ENCODE measurements around the gene ATM.
A peak's percentile ranks its signal among the peaks of the same experiment; 100 is the strongest.
"Not testable (repeated sequence)": the region's sequence is repeated elsewhere in the genome, so short reads cannot be mapped to it uniquely, and the experiment has no call there.

ATM gene

GRCh38 chr11:108242422-108242821, 19.6 kb downstream of the ATM start:
- no CpG with 5 or more reads among the region's 2 CpGs for WGBS (ENCODE audit: extremely low coverage, insufficient coverage, low lambda C conversion rate)

GRCh38 chr11:108246308-108246707, 23.4 kb downstream of the ATM start:
- no CpG with 5 or more reads among the region's 3 CpGs for WGBS (ENCODE audit: extremely low coverage, insufficient coverage, low lambda C conversion rate)
- H3K79me1 ChIP-seq (ENCODE audit: low read length) = no peaks in the 10 kb centered on the region
- H4K5ac ChIP-seq (ENCODE audit: low read length) = no peak overlapping the region
- no peaks in the 10 kb centered on the region for H3K27me3 ChIP-seq (ENCODE audit: insufficient read depth, low read length, poor library complexity)
- no peak overlapping the region for H2BK15ac ChIP-seq (replicated peaks; ENCODE audit: low read depth)
- no peaks in the 10 kb centered on the region for H3K4me1 ChIP-seq (ENCODE audit: control insufficient read depth, low read depth, low read length)
- H2BK5ac ChIP-seq (ENCODE audit: low read length) = no peak overlapping the region
- H3K23ac ChIP-seq (ENCODE audit: low read length) = no peak overlapping the region
- H3K79me2 ChIP-seq (ENCODE audit: control insufficient read depth, insufficient read depth, low read length) = no peaks in the 10 kb centered on the region
- no peak overlapping the region for H2BK120ac ChIP-seq (ENCODE audit: low read depth, low read length)
- DNase-seq = no peak
- no peak overlapping the region for H3K18ac ChIP-seq (ENCODE audit: low read length)
- no peak overlapping the region for H3K4me2 ChIP-seq (ENCODE audit: low read length)
- peaks cover 1% of the 10 kb centered on the region for H3K36me3 ChIP-seq (ENCODE audit: control insufficient read depth, insufficient read depth, low read length)
- no peak overlapping the region for H3K9ac ChIP-seq (ENCODE audit: low read length)
- no peak overlapping the region for H4K8ac ChIP-seq (ENCODE audit: low read depth, low read length)
- no peak overlapping the region for H3K4ac ChIP-seq (ENCODE audit: low read depth, low read length)
- no peak overlapping the region for H2AK5ac ChIP-seq (ENCODE audit: low read length)
- H3K27ac ChIP-seq (ENCODE audit: low read depth, low read length) = no peak overlapping the region
- H3K56ac ChIP-seq (ENCODE audit: low read length) = no peak overlapping the region
- H3K4me3 ChIP-seq (ENCODE audit: low read length) = no peak overlapping the region

More at GRCh38 chr11:108242422-108242821, 19.6 kb downstream of the ATM start:
- H3K27ac ChIP-seq (ENCODE audit: low read depth, low read length) = no peak overlapping the region
- no peak overlapping the region for H3K9ac ChIP-seq (ENCODE audit: low read length)
- H3K18ac ChIP-seq (ENCODE audit: low read length) = no peak overlapping the region
- no peak overlapping the region for H2AK5ac ChIP-seq (ENCODE audit: low read length)
- H3K79me2 ChIP-seq (ENCODE audit: control insufficient read depth, insufficient read depth, low read length) = no peaks in the 10 kb centered on the region
- H3K4me2 ChIP-seq (ENCODE audit: low read length) = no peak overlapping the region
- no peak overlapping the region for H2BK120ac ChIP-seq (ENCODE audit: low read depth, low read length)
- DNase-seq = no peak
- no peak overlapping the region for H3K4me3 ChIP-seq (ENCODE audit: low read length)
- no peak overlapping the region for H3K56ac ChIP-seq (ENCODE audit: low read length)
- no peak overlapping the region for H4K8ac ChIP-seq (ENCODE audit: low read depth, low read length)
- H3K36me3 ChIP-seq (ENCODE audit: control insufficient read depth, insufficient read depth, low read length) = no peaks in the 10 kb centered on the region
- no peaks in the 10 kb centered on the region for H3K79me1 ChIP-seq (ENCODE audit: low read length)
- no peak overlapping the region for H3K4ac ChIP-seq (ENCODE audit: low read depth, low read length)
- no peaks in the 10 kb centered on the region for H3K27me3 ChIP-seq (ENCODE audit: insufficient read depth, low read length, poor library complexity)
- no peak overlapping the region for H3K23ac ChIP-seq (ENCODE audit: low read length)
- H2BK5ac ChIP-seq (ENCODE audit: low read length) = no peak overlapping the region
- no peaks in the 10 kb centered on the region for H3K4me1 ChIP-seq (ENCODE audit: control insufficient read depth, low read depth, low read length)
- no peak overlapping the region for H2BK15ac ChIP-seq (replicated peaks; ENCODE audit: low read depth)
- H4K5ac ChIP-seq (ENCODE audit: low read length) = no peak overlapping the region

- no peak overlapping the region for H4K8ac ChIP-seq (ENCODE audit: low read depth, low read length)
- H2AK5ac ChIP-seq (ENCODE audit: low read length) = no peak overlapping the region
- no peak overlapping the region for H4K5ac ChIP-seq (ENCODE audit: low read length)
- H2BK5ac ChIP-seq (ENCODE audit: low read length) = no peak overlapping the region
- no CpG with 5 or more reads among the region's 2 CpGs for WGBS (ENCODE audit: extremely low coverage, insufficient coverage, low lambda C conversion rate)
- H3K4me1 ChIP-seq (ENCODE audit: control insufficient read depth, low read depth, low read length) = no peaks in the 10 kb centered on the region
- H3K18ac ChIP-seq (ENCODE audit: low read length) = no peak overlapping the region
- H3K27ac ChIP-seq (ENCODE audit: low read depth, low read length) = no peak overlapping the region
- no peak overlapping the region for H3K56ac ChIP-seq (ENCODE audit: low read length)
- no peak overlapping the region for H3K4me2 ChIP-seq (ENCODE audit: low read length)
- no peak overlapping the region for H3K4ac ChIP-seq (ENCODE audit: low read depth, low read length)
- no peak for DNase-seq
- no peak overlapping the region for H3K9ac ChIP-seq (ENCODE audit: low read length)
- H3K79me1 ChIP-seq (ENCODE audit: low read length) = no peaks in the 10 kb centered on the region
- H2BK15ac ChIP-seq (replicated peaks; ENCODE audit: low read depth) = no peak overlapping the region
- H3K79me2 ChIP-seq (ENCODE audit: control insufficient read depth, insufficient read depth, low read length) = no peaks in the 10 kb centered on the region
- no peaks in the 10 kb centered on the region for H3K27me3 ChIP-seq (ENCODE audit: insufficient read depth, low read length, poor library complexity)
- peaks cover 1% of the 10 kb centered on the region for H3K36me3 ChIP-seq (ENCODE audit: control insufficient read depth, insufficient read depth, low read length)
- no peak overlapping the region for H2BK120ac ChIP-seq (ENCODE audit: low read depth, low read length)
- no peak overlapping the region for H3K23ac ChIP-seq (ENCODE audit: low read length)
- H3K4me3 ChIP-seq (ENCODE audit: low read length) = no peak overlapping the region
These were observed 24.0 kb downstream of the ATM start for GRCh38 chr11:108246885-108247284.

DNA sequence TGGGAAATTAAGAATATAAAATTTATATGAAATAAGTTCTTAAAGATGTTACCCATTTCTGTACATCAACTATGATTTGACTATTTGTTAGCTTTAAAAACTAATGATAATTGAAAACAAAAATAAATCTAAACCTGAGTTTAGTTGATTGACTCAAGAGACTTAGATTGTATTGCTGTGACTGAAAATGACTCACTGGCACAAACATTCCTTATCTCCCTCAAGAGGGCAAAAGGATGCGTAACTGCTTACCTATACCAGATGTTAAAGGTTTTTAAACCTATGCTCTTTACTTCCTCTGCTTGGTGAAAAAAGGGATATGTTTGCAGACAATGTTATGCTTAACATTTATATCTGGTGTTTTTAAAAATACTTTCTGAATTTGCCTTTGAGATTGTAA, 30.3 kb downstream of the ATM start:
- H3K18ac ChIP-seq (ENCODE audit: low read length) = no peak overlapping the region

GRCh38 chr11:108269583-108269982, 46.7 kb downstream of the ATM start:
- no peak overlapping the region for H4K8ac ChIP-seq (ENCODE audit: low read depth, low read length)
- no peak overlapping the region for H3K23ac ChIP-seq (ENCODE audit: low read length)
- no peak overlapping the region for H3K9ac ChIP-seq (ENCODE audit: low read length)
- no peak overlapping the region for H3K56ac ChIP-seq (ENCODE audit: low read length)
- H3K27me3 ChIP-seq (ENCODE audit: insufficient read depth, low read length, poor library complexity) = no peaks in the 10 kb centered on the region
- no peaks in the 10 kb centered on the region for H3K79me1 ChIP-seq (ENCODE audit: low read length)
- H3K18ac ChIP-seq (ENCODE audit: low read length) = no peak overlapping the region
- H3K4ac ChIP-seq (ENCODE audit: low read depth, low read length) = no peak overlapping the region
- H3K27ac ChIP-seq (ENCODE audit: low read depth, low read length) = no peak overlapping the region
- WGBS (ENCODE audit: extremely low coverage, insufficient coverage, low lambda C conversion rate) = no CpG with 5 or more reads among the region's 3 CpGs
- no peak overlapping the region for H4K5ac ChIP-seq (ENCODE audit: low read length)
- no peak overlapping the region for H3K4me3 ChIP-seq (ENCODE audit: low read length)
- no peak overlapping the region for H2BK120ac ChIP-seq (ENCODE audit: low read depth, low read length)
- no peak for DNase-seq
- no peak overlapping the region for H3K4me2 ChIP-seq (ENCODE audit: low read length)
- peaks cover 4% of the 10 kb centered on the region for H3K36me3 ChIP-seq (ENCODE audit: control insufficient read depth, insufficient read depth, low read length)
- no peaks in the 10 kb centered on the region for H3K4me1 ChIP-seq (ENCODE audit: control insufficient read depth, low read depth, low read length)
- no peak overlapping the region for H2BK5ac ChIP-seq (ENCODE audit: low read length)
- H2BK15ac ChIP-seq (replicated peaks; ENCODE audit: low read depth) = no peak overlapping the region
- H2AK5ac ChIP-seq (ENCODE audit: low read length) = no peak overlapping the region
- H3K79me2 ChIP-seq (ENCODE audit: control insufficient read depth, insufficient read depth, low read length) = no peaks in the 10 kb centered on the region

More for the DNA sequence above, 30.3 kb downstream of the ATM start:
- Histone ChIP-seq H4K5ac (ENCODE audit: low read length) (no peak overlapping the region), H4K8ac (ENCODE audit: low read depth, low read length) (no peak overlapping the region), H3K4me1 (ENCODE audit: control insufficient read depth, low read depth, low read length) (no peaks in the 10 kb centered on the region), H3K9ac (ENCODE audit: low read length) (no peak overlapping the region), H2BK120ac (ENCODE audit: low read depth, low read length) (no peak overlapping the region), H3K4me3 (ENCODE audit: low read length) (no peak overlapping the region), H3K23ac (ENCODE audit: low read length) (no peak overlapping the region), H3K27me3 (ENCODE audit: insufficient read depth, low read length, poor library complexity) (no peaks in the 10 kb centered on the region), H3K36me3 (ENCODE audit: control insufficient read depth, insufficient read depth, low read length) (peaks cover 1% of the 10 kb centered on the region), H3K4me2 (ENCODE audit: low read length) (no peak overlapping the region), H3K79me1 (ENCODE audit: low read length) (no peaks in the 10 kb centered on the region), H2AK5ac (ENCODE audit: low read length) (no peak overlapping the region), H3K27ac (ENCODE audit: low read depth, low read length) (no peak overlapping the region), H3K4ac (ENCODE audit: low read depth, low read length) (no peak overlapping the region), H3K56ac (ENCODE audit: low read length) (no peak overlapping the region), H2BK5ac (ENCODE audit: low read length) (no peak overlapping the region), H2BK15ac (replicated peaks; ENCODE audit: low read depth) (no peak overlapping the region), H3K79me2 (ENCODE audit: control insufficient read depth, insufficient read depth, low read length) (no peaks in the 10 kb centered on the region)
- no CpG with 5 or more reads among the region's 1 CpG for WGBS (ENCODE audit: extremely low coverage, insufficient coverage, low lambda C conversion rate)
- DNase-seq = peak; percentile 10

GRCh38 chr11:108276985-108277616, 54.2 kb downstream of the ATM start:
- H3K23ac ChIP-seq (ENCODE audit: low read length); H3K36me3 ChIP-seq (ENCODE audit: control insufficient read depth, insufficient read depth, low read length); H3K18ac ChIP-seq (ENCODE audit: low read length); H3K27ac ChIP-seq (ENCODE audit: low read depth, low read length); H2BK120ac ChIP-seq (ENCODE audit: low read depth, low read length); H3K79me1 ChIP-seq (ENCODE audit: low read length); H2BK5ac ChIP-seq (ENCODE audit: low read length); H3K4ac ChIP-seq (ENCODE audit: low read depth, low read length); H3K4me2 ChIP-seq (ENCODE audit: low read length); H3K56ac ChIP-seq (ENCODE audit: low read length); H2BK15ac ChIP-seq (replicated peaks; ENCODE audit: low read depth); H3K79me2 ChIP-seq (ENCODE audit: control insufficient read depth, insufficient read depth, low read length); H2AK5ac ChIP-seq (ENCODE audit: low read length); H3K9ac ChIP-seq (ENCODE audit: low read length); H3K27me3 ChIP-seq (ENCODE audit: insufficient read depth, low read length, poor library complexity); H4K5ac ChIP-seq (ENCODE audit: low read length); H3K4me1 ChIP-seq (ENCODE audit: control insufficient read depth, low read depth, low read length); H4K8ac ChIP-seq (ENCODE audit: low read depth, low read length); H3K4me3 ChIP-seq (ENCODE audit: low read length): not testable (repeated sequence)
- peak; percentile 57 for DNase-seq
- no CpG with 5 or more reads among the region's 13 CpGs for WGBS (ENCODE audit: extremely low coverage, insufficient coverage, low lambda C conversion rate)
